Stimulated activated CD4-positive, alpha-beta T cell treated with anti-CD3 and anti-CD28 coated beads, Interleukin-15, amount 100 ng/mL, for 24 hours (primary cell): Measurements from ENCODE around the gene GAPDHS.

Experiments used
- DNase-seq: peaks from one replicate; pipeline ENCODE4 v3.0.0-alpha.2; 2020

The GAPDHS gene

GRCh38 chr19:35558400-35559280 lies 25.4 kb downstream of the GAPDHS start:
- no peak for DNase-seq

GRCh38 chr19:35559281-35559659 lies 26.0 kb downstream of the GAPDHS start:
- no peak for DNase-seq

GRCh38 chr19:35559781-35560180 lies 26.5 kb downstream of the GAPDHS start:
- DNase-seq = no peak

- DNase-seq = no peak
Measured at GRCh38 chr19:35560271-35560670, 27.0 kb downstream of the GAPDHS start.

- DNase-seq = no peak
Measured at GRCh38 chr19:35560677-35561076, 27.4 kb downstream of the GAPDHS start.

- no peak for DNase-seq
Measured at GRCh38 chr19:35561436-35561835, 28.2 kb downstream of the GAPDHS start.

- no peak for DNase-seq
Measured at GRCh38 chr19:35562336-35562735, 29.1 kb downstream of the GAPDHS start.

- no peak for DNase-seq
Measured at GRCh38 chr19:35562776-35563175, 29.5 kb downstream of the GAPDHS start.

GRCh38 chr19:35563207-35563829 lies 30.1 kb downstream of the GAPDHS start, which contains the start of gene ATP4A:
Gene ATP4A, minus strand, starts transcription at chr19:35563658. Its CDS starts 29 bp downstream, at chr19:35563629.
- DNase-seq = no peak

- no peak for DNase-seq
Measured at GRCh38 chr19:35565016-35565856, 32.0 kb downstream of the GAPDHS start.

- no peak for DNase-seq
Measured at GRCh38 chr19:35566738-35567137, 33.5 kb downstream of the GAPDHS start.

- DNase-seq = no peak
Measured at GRCh38 chr19:35569281-35569781, 36.1 kb downstream of the GAPDHS start.

GRCh38 chr19:35571406-35571965 lies 38.2 kb downstream of the GAPDHS start:
- no peak for DNase-seq

- DNase-seq = no peak
Measured at GRCh38 chr19:35577918-35578317, 44.7 kb downstream of the GAPDHS start.

- DNase-seq = no peak
Measured at GRCh38 chr19:35578707-35579106, 45.5 kb downstream of the GAPDHS start.

- DNase-seq = no peak
Measured at GRCh38 chr19:35582760-35583159, 49.5 kb downstream of the GAPDHS start.

GRCh38 chr19:35585848-35586247 lies 52.6 kb downstream of the GAPDHS start, which contains the start of gene PMIS2:
Gene PMIS2, plus strand, starts transcription at chr19:35586173. Its CDS starts 87 bp downstream, at chr19:35586260.
- DNase-seq = peak; percentile 51

- DNase-seq = no peak
Measured at GRCh38 chr19:35587321-35587720, 54.1 kb downstream of the GAPDHS start.

- DNase-seq = no peak
Measured at GRCh38 chr19:35590875-35591274, 57.6 kb downstream of the GAPDHS start.

GRCh38 chr19:35592226-35592625 lies 59.0 kb downstream of the GAPDHS start:
- peak; percentile 34 for DNase-seq
